ENCODE data around the gene STRN4.

The STRN4 gene

GRCh38 chr19:46742926-46743480 is 3.2 kb downstream of the STRN4 start:
- DNase-seq (ENCODE audit: low spot score): no peak

GRCh38 chr19:46741447-46741846 is 4.8 kb downstream of the STRN4 start:
- no peak for DNase-seq (ENCODE audit: low spot score)

- DNase-seq (ENCODE audit: low spot score): no peak
These were observed 6.9 kb downstream of the STRN4 start for GRCh38 chr19:46739290-46739771.

GRCh38 chr19:46737761-46738171 is 8.5 kb downstream of the STRN4 start:
- no peak for DNase-seq (ENCODE audit: low spot score)

GRCh38 chr19:46737298-46737654 is 9.0 kb downstream of the STRN4 start:
- DNase-seq (ENCODE audit: low spot score): no peak

GRCh38 chr19:46736531-46737297 is 9.5 kb downstream of the STRN4 start:
- DNase-seq (ENCODE audit: low spot score): no peak

GRCh38 chr19:46733690-46734292 is 12.5 kb downstream of the STRN4 start:
- no peak for DNase-seq (ENCODE audit: low spot score)

- DNase-seq (ENCODE audit: low spot score): no peak
These were observed 13.1 kb downstream of the STRN4 start for GRCh38 chr19:46732966-46733689.

- DNase-seq (ENCODE audit: low spot score): no peak
These were observed 13.9 kb downstream of the STRN4 start for GRCh38 chr19:46732172-46732938.

- no peak for DNase-seq (ENCODE audit: low spot score)
These were observed 14.7 kb downstream of the STRN4 start for GRCh38 chr19:46731584-46731983.

- peak; percentile 91 for DNase-seq (ENCODE audit: low spot score)
These were observed 15.2 kb downstream of the STRN4 start for GRCh38 chr19:46731007-46731501.

- DNase-seq (ENCODE audit: low spot score): no peak
These were observed 15.7 kb downstream of the STRN4 start for GRCh38 chr19:46730595-46730994.

GRCh38 chr19:46730187-46730586 is 16.1 kb downstream of the STRN4 start:
- DNase-seq (ENCODE audit: low spot score): no peak

GRCh38 chr19:46729696-46730095 is 16.6 kb downstream of the STRN4 start:
- no peak for DNase-seq (ENCODE audit: low spot score)

- DNase-seq (ENCODE audit: low spot score): peak; percentile 90
These were observed 17.4 kb downstream of the STRN4 start for GRCh38 chr19:46728693-46729339.

GRCh38 chr19:46728208-46728607 is 18.0 kb downstream of the STRN4 start:
- peak; percentile 78 for DNase-seq (ENCODE audit: low spot score)

- DNase-seq (ENCODE audit: low spot score): no peak
These were observed 18.5 kb downstream of the STRN4 start for GRCh38 chr19:46727757-46728156.

GRCh38 chr19:46726971-46727501 is 19.2 kb downstream of the STRN4 start:
- DNase-seq (ENCODE audit: low spot score): no peak

- DNase-seq (ENCODE audit: low spot score): no peak
These were observed 19.7 kb downstream of the STRN4 start for GRCh38 chr19:46726551-46726950.

GRCh38 chr19:46725859-46726393 is 20.3 kb downstream of the STRN4 start:
- no peak for DNase-seq (ENCODE audit: low spot score)
